ENCODE measurements around the gene ADAT3.
"Not testable (repeated sequence)": the region's sequence is repeated elsewhere in the genome, so short reads cannot be mapped to it uniquely, and the experiment has no call there.

Gene ADAT3

DNA sequence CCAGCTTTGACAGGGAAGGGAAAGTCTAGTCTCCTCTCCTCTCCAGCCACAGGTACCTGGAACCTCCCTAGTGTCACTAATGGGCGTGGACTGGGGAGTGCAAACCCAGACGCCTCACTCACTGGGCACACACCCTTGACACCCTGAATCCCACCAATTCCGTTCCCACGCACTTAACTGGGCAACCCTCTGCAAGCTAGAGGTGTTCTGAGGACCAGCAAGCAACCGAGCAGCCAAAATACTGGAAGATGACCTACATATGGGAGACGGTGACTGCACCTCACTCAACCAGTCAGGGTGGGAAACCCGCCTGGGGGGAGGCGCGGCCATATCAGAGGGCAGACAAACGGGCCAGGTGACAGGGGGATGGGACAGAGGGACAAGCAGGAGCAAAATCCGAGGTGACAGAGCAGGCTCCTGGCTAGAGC lies 20.9 kb upstream of the ADAT3 start:
- no peak for FAIRE-seq

DNA sequence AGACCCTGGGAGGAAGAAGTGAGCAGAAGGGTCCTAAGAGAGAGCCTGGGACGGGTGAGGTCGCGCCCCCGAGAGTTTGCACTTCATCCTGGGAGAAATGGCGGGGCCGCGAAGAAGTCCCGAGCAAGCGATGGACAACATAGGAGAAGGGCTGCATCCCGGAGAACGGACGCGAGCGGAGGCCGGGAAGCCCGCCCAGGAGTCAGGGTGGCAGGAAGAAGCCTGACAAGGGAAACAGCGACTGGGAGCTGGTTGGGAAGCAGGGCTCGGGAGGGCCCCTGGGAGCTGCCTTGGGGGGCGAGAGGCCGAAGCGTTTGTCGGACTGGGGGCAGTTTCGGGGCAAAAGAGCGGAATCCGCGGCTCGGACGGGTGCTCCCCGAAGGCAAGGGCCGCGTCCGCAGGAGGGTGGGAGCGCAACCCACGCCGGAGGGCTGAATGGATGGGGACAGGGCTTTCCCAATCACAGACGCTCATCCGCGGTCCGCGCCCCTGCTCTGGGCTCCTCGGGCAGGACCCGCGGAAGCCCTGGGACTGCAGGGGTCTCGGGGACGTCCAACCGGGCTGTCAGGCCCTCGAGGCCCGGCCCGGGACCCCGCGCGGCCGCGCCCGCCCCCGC lies 20.4 kb upstream of the ADAT3 start:
- no peak for FAIRE-seq

DNA sequence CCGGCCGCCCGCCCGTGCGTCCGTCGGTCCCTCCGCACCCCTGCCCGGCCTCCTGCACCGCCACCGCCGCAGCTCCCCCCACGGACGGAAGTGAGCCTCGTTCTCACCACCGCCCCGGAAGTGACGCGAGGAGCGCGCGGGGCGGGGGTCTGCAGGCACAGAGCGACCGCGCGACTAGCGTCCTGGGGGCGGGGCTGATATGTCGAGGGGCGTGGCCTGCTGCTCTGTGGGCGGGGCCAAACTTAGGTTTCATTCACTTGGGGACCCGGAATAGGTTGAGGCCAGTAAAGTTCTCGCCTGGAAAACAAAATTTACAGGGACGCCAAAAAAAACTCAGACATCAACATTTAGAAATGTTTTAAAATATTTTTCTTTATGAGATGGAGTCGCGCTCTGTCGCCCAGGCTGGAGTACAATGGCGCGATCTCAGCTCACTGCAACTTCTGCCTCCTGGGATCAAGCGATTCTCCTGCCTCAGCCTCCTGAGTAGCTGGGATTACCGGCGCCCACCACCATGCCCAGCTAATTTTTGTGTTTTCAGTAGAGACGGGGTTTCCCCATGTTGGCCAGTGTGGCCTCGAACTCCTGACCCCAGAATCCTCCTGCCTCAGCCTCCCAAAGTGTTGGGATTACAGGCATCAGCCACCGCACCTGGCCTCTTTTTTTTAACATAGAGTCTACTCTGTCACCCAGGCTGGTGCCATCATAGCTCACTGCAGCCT lies 19.6 kb upstream of the ADAT3 start, which contains the start of gene ABHD17A:
ABHD17A (minus strand) TSS at position 99 of the 722 bp plus-strand sequence. CDS start 3,930 bp downstream, outside the sequence.
- peak; percentile 98 for FAIRE-seq

DNA sequence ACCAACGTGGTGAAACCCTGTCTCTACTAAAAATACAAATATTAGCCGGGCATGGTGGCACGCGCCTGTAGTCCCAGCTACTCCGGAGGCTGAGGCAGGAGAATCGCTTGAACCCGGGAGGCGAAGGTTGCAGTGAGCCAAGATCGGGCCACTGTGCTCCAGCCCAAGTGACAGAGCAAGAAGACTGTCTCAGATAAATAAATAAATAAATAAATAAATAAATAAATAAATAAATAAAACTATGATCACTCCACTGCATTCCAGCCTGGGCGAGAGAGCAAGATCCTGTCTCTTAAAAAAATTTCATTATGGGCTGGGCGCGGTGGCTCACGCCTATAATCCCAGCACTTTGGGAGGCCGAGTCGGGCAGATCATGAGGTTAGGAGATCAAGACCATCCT lies 18.8 kb upstream of the ADAT3 start:
- not testable (repeated sequence) for FAIRE-seq

DNA sequence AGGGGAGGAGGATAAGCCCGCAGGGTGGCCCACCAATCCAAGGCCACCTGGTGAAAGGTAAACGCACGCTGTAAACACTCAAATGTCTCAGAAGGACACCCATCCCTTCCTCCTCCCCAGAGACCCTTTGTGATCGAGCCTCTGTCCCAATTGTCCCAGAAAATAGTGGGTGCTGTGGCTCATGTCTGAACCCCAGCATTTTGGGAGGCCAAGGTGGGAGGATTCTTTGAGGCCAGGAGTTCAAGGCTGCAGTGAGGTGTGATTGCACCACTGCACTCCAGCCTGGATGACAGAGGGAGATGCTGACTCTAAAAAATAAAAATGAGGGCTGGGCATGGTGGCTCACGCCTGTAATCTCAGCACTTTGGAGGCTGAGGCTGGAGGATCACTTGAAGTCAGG lies 16.8 kb upstream of the ADAT3 start:
- FAIRE-seq: no peak

DNA sequence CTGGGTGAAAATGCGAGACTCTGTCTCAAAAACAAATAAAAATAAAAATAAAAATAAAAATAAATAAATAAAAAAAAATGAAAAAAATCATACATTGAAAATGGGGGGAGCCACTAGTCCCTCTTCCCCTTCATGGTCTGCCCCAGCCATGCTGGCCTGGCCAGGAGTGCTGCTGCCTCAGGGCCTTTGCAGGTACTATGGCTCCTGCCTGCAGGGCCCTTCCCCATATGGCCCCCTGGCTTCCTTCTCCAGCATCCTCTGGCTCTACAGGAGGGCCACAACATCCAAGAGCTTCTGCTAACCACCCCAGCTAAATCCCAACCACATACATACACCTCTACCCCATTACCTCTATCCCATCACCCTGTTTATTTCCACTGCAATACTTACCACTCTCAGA lies 15.3 kb upstream of the ADAT3 start:
- no peak for FAIRE-seq

DNA sequence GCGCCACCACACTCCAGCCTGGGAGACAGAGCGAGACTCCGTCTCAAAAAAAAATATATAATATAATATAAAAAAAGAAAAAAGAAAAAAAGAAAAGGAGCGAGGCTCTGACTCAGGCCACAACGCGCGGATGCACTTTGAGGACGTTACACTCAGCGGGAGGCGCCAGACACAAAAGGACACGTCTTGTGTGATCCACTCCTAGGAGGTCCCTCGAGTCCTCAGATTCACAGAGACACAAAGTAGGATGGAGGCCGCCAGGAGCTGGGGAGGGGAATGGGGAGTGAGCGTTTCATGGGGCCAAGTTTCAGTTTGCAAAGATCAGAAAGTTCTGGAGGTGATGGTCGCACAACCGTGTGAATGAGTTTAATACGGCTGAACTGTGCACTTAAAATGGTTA lies 11.4 kb upstream of the ADAT3 start:
- FAIRE-seq: no peak

DNA sequence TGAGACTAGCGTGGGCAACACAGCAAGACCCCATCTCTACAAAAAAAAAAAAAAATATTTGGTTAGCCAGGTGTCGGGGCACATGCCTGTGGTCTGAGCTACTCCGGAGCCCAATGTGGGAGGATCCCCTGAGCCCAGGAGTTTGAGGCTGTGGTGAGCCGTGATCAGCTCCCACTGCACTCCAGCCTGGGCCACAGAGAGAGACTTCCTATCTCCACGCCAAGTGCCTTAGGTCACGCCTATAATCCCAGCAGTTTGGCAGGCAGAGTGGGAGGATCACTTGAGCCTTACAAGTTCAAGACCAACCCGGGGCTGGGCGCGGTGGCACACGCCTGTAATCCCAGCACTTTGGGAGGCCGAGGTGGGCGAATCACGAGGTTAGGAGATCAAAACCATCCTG lies 8.7 kb upstream of the ADAT3 start:
- no peak for FAIRE-seq

DNA sequence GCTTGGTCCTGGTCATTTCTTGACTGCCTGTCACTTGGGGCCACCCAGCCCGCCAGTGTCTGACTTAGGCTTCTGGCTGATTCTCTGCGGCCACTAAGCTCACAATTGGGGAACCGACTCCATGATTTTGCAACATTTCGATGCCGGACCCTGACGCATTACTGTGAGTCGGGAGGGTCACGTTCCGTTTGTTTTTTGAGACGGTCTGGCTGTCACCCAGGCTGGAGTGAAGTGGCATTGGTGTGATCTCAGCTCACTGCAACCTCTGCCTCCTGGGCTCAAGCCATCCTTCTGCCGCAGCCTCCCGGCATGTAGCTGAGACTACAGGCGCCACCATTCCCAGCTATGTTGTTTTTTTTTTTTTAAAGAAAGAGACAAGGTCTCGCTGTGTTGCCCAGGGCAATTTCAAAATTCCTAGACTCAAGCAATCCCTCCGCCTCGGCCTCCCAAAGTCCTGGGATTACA lies 3.2 kb upstream of the ADAT3 start:
- no peak for FAIRE-seq

DNA sequence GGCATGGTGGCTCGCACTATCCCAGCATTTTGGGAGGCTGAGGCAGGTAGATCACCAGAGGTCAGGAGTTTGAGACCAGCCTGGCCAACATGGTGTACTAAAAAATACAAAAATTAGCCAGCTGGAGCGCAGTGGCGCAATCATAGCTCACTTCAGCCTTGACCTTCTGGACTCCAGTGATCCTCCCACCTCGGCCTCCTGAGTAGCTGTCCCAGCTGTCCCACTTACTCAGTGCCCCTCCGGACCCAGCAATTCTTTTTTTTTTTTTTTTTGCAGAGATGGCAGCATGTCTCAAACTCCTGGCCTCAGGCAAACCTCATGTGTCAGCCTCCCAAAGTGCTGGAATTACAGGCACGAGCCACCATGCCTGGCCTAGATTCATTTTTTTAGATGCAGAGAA lies 2.3 kb upstream of the ADAT3 start:
- FAIRE-seq: no peak

DNA sequence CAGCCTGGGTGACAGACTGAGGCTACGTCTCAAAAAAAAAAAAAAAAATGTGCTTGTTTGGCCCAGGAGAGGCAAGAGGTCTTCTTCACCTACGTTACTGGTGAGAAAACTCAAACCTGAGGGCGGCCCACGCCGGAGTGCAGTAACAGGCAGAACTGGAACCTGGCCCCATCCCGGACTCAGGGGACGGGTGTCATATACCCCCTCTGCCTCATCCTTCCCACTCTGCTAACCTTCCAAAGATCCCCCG lies 414 bp upstream of the ADAT3 start:
- no peak for FAIRE-seq

DNA sequence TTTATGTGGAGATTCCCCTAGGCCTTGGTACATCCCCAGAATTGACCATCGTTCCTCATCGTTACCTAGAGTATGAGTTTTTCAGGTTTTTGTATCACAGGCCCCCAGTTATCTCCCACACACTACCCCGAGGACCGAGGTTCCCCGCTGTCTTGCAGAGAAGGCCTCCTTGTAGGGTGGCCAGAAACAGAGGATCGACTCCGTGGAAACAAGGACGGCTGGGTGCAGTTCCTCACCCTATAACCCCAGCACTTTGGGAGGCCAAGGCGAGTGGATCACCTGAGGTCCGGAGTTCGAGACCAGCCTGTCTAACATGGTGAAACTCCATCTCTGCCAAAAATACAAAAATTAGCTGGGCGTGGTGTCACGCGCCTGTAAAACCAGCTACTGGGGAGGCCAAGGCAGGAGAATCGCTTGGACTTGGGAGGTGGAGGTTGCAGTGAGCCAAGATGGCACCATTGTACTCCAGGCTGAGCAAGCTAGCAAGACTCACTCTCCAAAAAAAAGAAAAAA lies 720 bp downstream of the ADAT3 start:
- no peak for FAIRE-seq

DNA sequence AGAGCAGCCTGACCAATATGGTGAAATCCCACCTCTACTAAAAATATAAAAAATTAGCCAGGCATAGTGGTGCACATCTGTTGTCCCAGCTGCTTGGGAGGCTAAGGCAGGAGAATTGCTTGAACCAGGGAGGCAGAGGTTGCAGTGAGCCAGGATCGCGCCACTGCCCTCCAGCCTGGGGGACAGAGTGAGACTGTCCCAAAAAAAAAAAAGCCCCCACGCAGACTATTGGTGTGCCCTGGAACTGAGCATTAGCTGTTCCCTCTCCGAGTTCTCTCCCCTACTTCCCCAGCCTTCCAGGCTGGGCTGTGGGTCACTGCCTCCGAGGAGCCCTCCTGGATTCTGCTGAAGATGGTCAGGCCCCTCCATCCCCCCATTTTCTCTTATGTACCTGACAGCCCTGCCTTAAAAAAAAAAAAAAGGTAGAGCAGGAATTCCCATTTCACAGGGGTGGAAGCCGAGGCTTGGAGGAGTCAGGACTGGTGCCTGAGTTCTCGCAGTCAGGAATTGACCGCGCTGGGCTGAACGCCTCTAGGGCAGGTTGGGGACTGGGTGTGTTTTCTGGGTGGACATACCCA lies 1.9 kb downstream of the ADAT3 start:
- no peak for FAIRE-seq

DNA sequence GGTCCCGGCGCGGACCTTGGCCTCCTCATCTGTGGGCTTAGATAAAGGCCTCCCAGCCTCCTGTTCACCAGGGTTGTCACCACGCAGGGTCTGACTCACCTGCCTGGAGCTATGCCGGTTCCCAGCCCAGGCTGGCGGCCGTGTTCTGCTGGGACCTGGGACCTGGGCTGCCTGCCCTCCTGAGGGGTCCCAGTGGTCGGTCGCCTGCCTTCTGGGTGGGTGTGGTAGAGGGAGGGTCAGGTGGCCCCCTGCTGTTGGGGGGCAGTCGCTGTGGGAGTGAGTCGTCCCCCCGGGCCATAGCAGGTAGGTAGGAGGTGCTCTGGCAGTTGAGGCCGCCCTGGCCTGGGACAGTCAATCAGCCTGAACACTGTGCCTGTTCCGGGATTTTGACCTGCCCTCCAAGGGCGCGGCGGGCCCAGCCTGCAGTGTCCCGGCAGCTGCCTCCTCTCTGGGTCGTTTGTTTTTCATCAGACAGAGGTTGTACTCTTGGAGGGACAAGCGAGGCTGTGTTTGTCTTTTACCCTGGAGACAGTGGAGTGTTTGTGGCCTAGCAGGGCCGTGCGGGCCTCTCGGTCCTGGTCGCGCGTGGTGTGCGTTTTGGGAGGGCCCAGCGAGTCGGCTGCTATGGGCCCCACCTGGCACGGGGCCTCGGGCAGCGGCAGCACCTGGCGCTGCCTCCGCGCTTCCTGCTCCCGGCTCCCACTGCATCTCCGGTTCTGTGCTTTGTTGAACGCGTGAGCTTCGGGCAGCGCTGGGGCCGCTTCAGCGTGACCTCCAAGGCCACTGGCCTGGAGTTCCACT lies 2.6 kb downstream of the ADAT3 start:
- no peak for FAIRE-seq

DNA sequence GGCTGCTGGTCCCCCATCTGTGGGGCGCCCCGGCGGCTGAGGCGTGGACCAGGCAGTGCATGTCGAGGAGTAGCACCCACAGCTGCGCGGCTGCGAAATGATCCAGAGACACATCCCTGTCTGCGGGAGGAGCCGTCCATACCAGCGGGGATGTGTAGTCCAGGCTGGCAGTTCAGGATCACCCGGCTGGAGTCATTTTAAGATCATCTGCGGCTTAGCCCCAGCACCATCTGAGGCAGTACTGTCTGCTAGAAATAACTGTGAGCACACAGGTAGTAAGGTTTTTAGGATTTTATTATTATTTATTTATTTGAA lies 3.1 kb downstream of the ADAT3 start:
- FAIRE-seq: no peak

DNA sequence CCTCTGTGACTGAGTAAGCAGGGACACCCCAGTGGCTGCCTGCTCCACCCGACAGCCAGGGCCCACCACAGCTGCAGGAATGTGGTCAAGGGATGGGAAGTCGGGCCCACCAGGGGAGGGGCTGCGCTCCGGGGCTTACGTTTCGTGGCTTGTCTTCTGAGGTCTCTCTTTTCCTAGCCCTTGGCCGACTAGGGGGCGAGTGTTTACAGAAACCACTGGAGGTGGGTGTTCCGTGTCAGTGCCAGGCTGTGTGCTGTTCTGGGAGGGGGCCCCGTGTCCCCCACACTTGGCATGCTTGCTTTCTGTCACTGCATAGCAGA lies 4.5 kb downstream of the ADAT3 start:
- FAIRE-seq: no peak

DNA sequence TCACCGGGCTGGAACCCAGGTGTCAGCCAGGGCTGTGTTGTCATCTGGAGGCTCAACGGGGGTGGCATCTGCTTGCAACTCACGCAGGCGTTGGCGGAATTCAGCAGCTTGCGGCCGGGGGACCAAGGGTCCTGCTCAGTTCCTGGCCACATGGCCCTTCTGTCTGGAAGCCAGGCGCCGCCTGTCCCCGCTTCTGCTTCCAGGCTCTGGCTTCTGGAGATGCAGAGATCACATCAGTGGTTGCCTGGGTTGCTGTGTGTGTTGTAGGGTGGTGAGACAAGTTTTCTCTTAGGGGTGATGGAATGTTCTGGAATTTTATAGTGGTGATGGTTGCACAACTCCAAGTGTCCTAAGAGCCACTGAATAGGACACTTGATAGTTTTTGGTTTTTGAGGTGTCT lies 5.0 kb downstream of the ADAT3 start:
- no peak for FAIRE-seq

DNA sequence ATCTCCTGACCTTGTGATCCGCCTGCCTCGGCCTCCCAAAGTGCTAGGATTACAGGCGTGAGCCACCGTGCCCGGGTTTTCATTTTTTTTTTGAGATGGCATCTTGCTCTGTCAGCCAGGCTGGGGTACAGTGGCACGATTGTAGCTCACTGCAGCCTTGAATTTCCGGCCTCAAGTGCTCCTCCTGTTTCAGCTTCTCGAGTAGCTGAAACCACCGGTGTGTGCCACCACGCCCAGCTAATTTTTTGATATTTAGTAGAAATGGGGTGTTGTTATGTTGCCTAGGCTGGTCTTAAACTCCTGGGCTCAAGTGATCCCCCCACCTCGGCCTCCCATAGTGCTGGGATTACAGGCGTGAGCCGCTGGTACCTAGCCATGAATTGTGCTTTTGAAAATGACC lies 5.9 kb downstream of the ADAT3 start:
- FAIRE-seq: no peak

DNA sequence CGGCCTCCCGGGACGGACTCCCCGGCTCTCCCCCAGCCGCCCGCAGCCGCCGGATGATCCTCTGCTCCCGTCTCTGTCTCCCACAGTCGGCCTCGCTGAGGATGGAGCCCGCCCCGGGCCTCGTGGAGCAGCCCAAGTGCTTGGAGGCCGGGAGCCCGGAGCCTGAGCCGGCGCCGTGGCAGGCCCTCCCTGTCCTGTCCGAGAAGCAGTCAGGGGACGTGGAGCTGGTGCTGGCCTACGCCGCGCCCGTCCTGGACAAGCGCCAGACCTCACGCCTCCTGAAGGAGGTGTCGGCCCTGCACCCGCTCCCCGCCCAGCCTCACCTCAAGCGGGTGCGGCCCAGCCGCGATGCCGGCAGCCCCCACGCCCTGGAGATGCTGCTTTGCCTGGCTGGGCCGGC lies 6.8 kb downstream of the ADAT3 start:
- no peak for FAIRE-seq

DNA sequence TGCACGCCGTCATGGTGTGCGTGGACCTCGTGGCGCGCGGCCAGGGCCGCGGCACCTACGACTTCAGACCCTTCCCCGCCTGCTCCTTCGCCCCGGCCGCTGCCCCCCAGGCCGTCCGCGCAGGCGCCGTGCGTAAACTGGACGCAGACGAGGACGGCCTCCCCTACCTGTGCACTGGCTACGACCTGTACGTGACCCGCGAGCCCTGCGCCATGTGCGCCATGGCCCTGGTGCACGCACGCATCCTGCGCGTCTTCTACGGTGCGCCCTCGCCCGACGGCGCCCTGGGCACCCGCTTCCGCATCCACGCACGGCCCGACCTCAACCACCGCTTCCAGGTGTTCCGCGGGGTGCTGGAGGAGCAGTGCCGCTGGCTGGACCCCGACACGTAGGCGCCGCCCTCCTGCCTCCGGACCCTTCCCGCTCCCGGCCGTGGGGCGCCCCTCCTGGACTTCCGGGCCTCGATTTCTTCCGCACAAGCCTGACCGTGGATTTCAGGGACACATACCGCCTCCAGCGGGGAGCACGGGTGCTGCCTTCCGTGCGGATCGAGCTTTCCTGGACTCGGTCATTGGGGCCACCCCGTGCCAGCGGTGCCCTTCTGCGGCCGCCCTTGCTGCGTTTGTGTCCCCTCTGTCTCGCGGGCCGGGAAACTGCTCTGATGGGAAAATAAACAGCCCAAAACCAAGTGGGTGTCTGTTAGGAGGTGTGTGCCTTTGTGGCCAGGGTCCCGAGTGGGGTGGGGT lies 7.7 kb downstream of the ADAT3 start:
- no peak for FAIRE-seq

DNA sequence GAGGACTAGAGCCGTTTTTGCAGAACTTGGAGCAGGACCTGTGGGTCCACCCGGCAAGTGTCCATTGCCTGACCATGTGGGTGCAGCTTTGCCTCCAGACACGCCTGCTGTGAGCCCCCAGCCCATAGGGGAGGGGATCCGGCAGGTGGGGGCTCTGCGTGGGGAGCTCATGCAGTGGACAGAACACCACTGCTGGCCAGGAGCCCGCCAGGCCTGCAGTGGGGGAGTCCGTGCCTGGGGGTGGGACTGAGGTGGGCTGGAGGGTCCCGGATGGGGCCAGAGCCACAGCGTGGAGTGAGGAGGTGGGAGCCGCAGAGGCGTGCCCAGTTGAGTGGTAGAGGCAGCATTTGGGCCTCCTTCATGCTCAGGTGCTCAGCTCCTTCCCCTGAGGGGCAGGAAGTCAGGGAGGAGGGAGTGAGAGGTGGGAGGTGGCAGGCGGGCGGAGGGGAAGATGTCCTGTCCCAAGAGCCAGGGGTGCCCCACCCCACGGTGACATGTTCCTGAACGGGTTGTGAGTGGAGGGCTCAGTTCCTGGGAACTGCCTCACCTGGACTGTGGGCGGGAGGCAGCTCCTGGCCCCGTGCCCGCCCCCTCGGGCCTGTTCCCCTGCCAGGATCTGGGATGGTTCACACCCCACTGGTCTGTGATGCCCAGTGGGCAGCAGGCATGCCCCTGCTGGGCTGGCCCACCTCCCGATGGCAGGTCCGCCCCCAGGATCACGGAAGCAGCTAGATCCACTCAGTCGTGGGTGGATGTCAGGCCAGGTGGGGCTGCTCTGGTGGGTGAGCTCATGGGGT lies 8.8 kb downstream of the ADAT3 start:
- FAIRE-seq: no peak

DNA sequence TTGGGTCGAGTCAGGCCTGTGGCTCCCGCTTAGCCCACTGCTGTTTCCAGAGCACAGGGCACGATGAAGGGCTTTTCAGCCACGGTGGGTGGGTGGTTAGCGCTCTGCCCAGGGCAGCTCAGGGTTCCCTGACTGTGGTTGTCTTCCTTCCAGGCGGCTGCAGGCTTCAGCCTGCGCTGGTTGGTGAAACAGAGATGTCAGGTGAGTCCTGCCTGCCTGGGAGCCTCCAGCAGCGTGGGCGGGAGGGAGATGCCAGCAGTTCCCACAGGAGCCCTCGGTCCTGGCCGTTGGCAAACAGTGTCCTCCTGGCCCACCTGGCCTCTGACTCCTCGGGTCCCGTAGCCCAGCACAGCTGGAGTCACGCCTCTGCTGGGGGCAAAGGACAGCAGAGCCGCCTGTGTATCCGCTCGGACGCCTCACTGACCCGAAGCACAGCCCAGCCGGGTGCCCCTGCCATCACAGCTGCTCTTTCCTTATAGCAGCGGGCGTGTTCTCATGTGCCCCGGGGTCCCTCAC lies 9.7 kb downstream of the ADAT3 start:
- FAIRE-seq: no peak
